ENCODE results near the gene RABAC1.

Gene RABAC1

DNA sequence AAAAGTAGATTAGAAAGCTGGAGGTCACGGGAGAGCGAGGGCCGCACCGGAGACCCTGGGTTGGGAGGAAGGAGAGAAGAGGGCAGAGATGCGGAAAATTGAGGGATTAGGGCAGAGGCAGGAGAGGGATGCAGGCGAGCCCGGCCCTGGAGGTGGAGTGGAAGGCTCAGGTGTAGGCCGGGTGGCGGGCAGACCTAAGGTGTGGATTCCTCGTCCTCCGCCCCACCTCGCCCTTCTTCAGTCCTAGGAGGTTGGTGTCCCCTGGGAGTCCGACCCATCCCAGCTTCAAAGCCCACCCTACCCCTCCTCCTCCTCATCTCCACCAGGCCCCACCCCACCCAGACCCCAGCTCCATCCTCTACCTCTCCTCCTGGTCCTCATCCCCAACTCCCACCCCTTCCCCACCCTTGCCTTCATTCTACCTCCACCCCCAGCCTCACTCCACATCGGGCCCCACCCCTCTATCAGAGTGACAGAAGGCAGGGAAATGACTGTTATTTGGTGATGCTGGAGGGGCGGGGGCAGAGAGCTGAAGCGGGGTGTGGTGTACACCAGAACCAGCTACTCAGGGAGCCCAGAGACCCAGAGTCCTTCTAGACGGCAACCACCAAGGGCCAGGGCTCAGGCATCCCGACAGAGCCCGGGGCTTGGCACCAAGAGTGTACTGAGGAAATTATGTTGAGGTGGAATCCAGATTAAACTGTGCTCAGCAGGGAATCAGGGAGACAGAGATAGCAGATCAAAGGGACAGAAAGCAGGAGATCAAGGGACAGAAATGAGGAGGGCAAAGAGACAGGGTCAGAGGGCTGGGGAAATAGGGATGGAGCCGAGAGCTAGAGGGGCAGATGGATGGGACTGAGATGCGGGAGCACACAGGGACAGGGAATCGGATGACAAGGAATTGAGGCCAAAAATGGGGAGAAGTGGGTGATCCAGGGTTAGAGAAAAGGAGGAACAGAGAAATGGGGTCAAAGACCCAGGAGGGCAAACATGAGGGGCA is 37.2 kb downstream of the RABAC1 start:
- TF ChIP-seq, protein P1, sequence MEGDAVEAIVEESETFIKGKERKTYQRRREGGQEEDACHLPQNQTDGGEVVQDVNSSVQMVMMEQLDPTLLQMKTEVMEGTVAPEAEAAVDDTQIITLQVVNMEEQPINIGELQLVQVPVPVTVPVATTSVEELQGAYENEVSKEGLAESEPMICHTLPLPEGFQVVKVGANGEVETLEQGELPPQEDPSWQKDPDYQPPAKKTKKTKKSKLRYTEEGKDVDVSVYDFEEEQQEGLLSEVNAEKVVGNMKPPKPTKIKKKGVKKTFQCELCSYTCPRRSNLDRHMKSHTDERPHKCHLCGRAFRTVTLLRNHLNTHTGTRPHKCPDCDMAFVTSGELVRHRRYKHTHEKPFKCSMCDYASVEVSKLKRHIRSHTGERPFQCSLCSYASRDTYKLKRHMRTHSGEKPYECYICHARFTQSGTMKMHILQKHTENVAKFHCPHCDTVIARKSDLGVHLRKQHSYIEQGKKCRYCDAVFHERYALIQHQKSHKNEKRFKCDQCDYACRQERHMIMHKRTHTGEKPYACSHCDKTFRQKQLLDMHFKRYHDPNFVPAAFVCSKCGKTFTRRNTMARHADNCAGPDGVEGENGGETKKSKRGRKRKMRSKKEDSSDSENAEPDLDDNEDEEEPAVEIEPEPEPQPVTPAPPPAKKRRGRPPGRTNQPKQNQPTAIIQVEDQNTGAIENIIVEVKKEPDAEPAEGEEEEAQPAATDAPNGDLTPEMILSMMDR (IDR thresholded peaks at IDR 0.05): no peak
- Mint-ChIP-seq H3K27ac (no peak overlapping the region), H3K4me1 (peaks cover 18% of the 10 kb centered on the region), H3K9me3 (no peaks in the 10 kb centered on the region), H3K36me3 (ENCODE audit: low read depth) (no peaks in the 10 kb centered on the region), H3K27me3 (ENCODE audit: low read depth, poor library complexity) (no peaks in the 10 kb centered on the region), H3K4me3 (no peak overlapping the region)
- DNase-seq: no peak

DNA sequence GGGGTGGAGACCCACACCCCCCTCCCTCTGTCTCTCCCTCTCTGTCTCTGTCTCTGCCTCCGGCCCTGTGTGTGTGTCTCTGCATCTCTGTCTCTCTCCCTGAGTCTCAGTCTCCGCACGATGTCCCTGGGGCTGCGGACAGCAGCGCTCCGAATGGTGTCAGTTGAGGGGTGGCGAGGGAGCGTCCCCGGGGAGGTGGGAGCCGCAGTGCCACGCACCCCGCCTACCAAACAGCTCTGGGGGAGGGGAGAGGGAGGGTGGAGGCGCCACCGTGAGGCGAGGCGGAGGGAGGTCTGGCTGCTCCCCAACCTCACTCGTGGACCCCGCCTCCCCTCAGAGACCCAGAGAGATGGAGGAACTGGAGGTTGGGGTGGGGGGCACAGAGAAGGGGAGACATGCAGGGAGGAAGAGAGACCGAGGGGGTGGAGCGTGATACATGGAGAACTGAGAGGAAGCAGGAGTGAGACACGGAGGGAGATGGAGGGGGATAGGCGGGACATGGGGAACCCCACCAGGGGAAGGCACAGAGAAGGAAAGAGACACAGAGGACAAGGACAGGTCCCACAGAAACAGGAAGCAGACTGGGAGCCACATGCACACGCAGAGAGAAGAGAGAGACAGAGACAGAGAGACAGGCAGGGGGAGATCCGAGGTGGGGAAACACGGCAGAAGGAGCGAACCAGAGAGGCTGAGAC is 38.1 kb downstream of the RABAC1 start:
- Mint-ChIP-seq H3K9me3 (no peaks in the 10 kb centered on the region), H3K27me3 (ENCODE audit: low read depth, poor library complexity) (no peaks in the 10 kb centered on the region), H3K27ac (no peak overlapping the region), H3K4me1 (peaks cover 18% of the 10 kb centered on the region), H3K4me3 (no peak overlapping the region), H3K36me3 (ENCODE audit: low read depth) (no peaks in the 10 kb centered on the region)
- TF ChIP-seq, protein P1 (IDR thresholded peaks at IDR 0.05): no peak
- no peak for DNase-seq

DNA sequence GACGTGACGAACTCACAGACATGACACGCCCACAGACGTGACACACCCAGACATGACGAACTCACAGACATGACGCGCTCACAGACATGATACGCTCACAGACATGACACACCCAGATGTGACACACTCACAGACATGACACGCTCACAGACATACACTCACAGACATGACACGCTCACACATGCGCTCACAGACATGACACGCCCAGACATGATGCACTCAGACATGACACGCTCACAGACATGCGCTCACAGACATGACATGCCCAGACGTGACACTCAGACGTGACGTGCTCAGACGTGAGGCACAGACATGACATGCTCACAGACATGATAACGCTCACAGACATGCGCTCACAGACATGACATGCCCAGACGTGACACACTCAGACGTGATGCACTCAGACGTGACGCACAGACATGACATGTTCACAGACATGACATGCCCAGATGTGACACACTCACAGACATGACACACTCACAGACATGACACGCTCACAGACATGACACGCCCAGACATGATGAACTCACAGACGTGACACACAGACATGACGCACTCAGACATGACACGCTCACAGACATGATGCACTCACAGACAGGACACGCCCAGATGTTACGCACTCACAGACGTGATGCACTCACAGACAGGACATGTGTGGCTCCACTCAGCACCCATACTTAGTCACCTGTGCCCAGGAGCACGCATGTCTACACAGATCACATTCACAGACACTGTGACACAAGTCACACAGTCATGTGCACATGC is 39.0 kb downstream of the RABAC1 start:
- Mint-ChIP-seq H3K4me1 (peaks cover 18% of the 10 kb centered on the region), H3K36me3 (ENCODE audit: low read depth) (no peaks in the 10 kb centered on the region), H3K9me3 (no peaks in the 10 kb centered on the region), H3K4me3 (no peak overlapping the region), H3K27me3 (ENCODE audit: low read depth, poor library complexity) (no peaks in the 10 kb centered on the region), H3K27ac (no peak overlapping the region)
- TF ChIP-seq, protein P1 (IDR thresholded peaks at IDR 0.05): no peak
- DNase-seq: no peak

DNA sequence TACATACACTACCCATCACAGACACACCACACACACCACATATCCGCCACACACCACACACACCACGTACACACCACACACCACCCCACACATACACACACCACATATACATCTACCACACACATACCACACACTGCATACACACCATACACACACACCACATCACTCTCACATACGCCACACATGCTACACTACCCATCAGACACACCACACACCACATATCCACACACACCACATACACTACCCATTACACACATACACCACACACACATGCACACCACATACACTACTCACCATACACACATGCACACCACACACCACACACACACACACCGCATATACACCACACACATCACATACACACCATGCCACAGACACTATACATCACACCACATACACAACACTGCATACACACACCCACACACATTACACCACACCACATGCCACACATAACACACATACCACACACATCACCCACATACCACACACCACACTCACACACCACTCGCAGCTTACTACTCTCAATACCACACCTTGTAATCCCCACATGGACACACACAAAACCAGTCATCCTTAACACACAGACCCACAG is 40.4 kb downstream of the RABAC1 start:
- Mint-ChIP-seq H3K4me1 (peaks cover 18% of the 10 kb centered on the region), H3K27ac (no peak overlapping the region), H3K9me3 (no peaks in the 10 kb centered on the region), H3K4me3 (no peak overlapping the region), H3K36me3 (ENCODE audit: low read depth) (no peaks in the 10 kb centered on the region), H3K27me3 (ENCODE audit: low read depth, poor library complexity) (no peaks in the 10 kb centered on the region)
- DNase-seq: no peak
- TF ChIP-seq, protein P1 (IDR thresholded peaks at IDR 0.05): no peak

DNA sequence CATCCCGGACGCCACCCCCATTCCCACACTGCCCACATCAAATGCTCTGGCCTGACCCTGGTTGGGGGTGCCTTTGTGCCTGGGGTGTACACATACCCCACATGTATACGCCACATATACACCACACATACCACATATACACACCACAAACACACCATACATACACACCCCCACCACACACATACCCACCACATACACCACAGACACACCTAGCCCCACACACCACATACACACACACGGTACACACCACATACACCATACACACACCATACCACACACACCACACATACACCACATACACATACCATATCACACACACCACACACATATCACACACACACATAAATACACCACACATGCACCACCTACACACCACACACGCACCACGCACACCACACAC is 41.0 kb downstream of the RABAC1 start:
- Mint-ChIP-seq H3K4me1 (peaks cover 14% of the 10 kb centered on the region), H3K27me3 (ENCODE audit: low read depth, poor library complexity) (no peaks in the 10 kb centered on the region), H3K27ac (no peak overlapping the region), H3K36me3 (ENCODE audit: low read depth) (no peaks in the 10 kb centered on the region), H3K9me3 (no peaks in the 10 kb centered on the region), H3K4me3 (no peak overlapping the region)
- TF ChIP-seq, protein P1 (IDR thresholded peaks at IDR 0.05): no peak
- DNase-seq: no peak

Data from nephron progenitor cell (in vitro differentiated cells).